Glomerular endothelial cell (primary cell): ENCODE data around the gene MOGAT3. TPM values are rescaled to one million over a fixed set of nuclear protein-coding genes. Genes with fewer than 3 reads are reported as not detected.

Experiments used
- DNase-seq: peaks from one replicate; pipeline ENCODE4 v3.0.0-alpha.2; 2011; ENCODE audit warnings: low read depth, low spot score; ENCODE audit errors: extremely low read depth
- total RNA-seq: library from RNA; depleted of rRNA; stranded (reverse); fragments of >200 nt; gene quantifications from 2 replicates; pipeline ENCODE4 v1.2.3, GENCODE V29; 2015

MOGAT3 gene
- total RNA-seq, 1 donor from 2014 or later, result not detected

GRCh38 chr7:101173752-101174244 is 27.0 kb downstream of the MOGAT3 start:
- no peak for DNase-seq

DNA sequence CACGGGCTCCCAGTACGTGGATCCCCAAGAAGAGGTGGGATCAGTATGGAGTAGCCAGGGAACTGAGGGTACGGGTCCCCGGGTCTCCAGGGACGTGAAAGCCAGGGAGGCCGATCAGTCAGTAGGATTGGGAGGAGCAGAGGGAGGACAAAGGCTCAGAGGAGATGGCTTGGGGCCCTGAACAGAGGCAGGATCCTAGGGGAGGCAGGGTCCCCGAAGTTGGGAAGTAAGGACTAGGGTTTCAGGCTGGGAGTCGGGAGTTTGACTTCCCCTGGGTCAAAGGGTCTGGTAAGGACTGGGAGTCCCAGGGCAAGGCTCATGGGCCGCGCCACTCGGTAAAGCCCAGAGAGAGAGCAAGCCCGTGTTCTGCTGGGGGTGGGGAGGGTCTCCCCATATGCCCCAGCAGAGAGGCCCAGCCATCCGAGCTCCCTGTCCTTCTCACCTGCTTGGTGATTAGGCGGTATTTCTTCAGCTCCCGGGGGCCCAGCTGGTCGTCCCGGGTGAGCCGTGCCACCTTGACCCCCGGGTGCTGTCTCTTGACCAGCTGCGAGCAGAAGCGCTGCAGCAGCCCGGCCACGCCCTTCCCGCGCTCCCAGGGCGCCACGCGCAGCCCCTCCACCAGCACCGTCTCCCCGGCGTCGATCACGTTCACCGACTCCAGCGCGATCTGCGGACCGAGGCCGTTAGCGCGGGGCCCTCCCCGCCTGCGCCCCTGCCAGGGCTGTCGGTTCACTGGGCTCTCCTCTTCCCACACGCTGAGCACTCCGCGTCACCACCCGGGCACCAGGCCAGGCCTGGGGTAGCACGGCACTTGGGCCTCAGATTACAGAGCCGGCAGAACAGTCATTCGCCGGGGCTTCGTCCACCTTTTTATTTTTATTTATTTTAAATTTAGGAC is 27.7 kb downstream of the MOGAT3 start:
- DNase-seq, result no peak

DNA sequence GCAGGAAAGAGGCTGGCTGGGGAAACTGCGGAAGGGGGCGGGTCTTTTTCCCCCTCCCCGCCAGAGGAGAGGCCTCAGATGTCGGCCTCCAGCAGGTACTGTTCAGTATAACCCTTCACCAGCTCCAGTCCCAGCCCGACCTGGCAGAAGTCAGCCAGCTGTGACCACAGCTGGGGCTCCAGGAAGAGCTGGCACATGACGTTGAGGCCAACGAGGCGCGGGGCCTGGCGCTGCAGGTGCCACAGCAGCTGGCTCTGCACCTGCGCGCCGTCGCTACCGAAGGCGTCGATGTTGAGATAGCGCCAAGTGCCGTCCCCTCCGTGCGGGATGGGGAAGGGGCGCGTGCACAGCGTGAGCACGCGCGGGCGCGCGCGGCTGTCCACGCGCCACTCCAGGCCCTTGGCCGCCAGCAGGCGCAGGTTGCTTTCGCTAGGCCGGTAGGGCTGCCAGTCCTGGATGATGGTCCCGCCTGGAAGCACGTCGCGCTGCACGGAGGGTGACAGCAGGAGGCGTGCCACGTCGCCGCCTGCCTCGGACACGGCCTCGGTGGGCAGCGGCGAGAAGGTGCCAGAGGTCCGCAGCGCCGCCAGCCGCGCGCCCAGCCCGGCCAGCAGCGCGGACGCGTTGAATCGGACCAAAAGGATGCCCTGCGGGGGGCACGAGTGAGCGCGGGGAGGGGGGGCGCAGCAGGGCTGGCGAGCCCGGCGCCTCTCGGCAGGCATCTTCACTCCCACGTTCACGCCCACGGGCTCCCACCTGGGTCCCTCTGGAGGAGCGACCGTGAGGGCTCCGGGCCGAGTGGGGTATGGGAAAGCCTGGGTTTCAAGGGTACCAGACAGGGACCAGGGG is 28.6 kb downstream of the MOGAT3 start:
- no peak for DNase-seq

DNA sequence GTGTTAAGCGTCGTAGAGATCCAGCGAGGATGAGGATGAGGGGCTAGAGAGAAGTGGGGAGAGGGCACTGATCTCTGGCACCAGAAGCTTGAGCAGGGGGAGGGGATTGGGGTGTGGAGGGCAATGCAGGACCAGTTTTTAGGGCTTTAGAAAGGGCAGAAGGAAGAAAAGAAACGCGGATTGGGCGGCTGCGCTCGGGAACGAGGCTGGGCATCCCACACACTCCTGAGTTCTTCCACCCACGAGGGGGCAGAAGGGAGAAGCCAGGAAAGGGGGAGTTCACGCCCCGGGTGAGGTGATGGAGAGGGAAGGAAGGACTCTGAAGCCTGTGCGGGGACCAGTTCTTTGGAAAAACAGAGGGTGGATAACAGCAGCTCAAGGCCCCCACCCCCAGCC is 29.4 kb downstream of the MOGAT3 start:
- DNase-seq, result no peak

DNA sequence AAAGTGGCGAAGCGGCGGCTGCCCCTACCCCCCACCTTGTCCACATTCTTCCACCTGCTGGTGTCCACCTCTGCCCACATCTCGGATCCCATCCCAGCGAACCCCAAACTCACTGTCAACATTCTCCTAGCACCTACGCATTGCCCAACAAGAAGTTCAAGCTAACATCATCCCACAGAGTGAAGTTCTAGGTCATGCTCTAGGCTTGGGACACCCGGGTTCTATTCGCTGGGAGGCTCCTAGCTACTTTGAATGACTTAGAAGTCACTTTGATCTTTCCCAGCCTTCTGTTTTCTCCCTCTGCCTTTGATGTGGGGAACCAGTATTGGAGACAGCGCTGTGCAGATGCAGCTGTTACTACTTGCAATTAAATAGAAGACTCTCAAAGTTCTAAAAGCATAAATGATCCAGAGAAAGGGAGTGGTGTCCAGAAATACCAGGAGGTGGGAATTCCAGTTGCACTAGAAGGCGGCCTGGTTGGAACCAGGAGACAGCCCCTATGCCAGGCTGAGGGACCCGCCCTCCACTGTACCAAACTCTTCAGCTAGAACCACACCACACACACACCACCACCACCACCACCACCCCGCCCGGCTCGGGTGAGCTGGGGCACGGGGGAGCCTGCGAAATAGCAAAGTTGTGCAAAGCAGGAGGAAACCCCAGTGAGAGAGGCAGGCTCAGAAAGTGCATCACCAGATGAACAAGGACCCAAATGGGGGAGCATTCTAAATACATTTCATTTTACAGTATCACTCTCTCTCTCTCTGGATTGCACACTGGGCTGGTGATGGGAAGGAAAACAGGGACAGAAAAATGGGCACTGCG is 30.0 kb downstream of the MOGAT3 start:
- DNase-seq, result no peak

DNA sequence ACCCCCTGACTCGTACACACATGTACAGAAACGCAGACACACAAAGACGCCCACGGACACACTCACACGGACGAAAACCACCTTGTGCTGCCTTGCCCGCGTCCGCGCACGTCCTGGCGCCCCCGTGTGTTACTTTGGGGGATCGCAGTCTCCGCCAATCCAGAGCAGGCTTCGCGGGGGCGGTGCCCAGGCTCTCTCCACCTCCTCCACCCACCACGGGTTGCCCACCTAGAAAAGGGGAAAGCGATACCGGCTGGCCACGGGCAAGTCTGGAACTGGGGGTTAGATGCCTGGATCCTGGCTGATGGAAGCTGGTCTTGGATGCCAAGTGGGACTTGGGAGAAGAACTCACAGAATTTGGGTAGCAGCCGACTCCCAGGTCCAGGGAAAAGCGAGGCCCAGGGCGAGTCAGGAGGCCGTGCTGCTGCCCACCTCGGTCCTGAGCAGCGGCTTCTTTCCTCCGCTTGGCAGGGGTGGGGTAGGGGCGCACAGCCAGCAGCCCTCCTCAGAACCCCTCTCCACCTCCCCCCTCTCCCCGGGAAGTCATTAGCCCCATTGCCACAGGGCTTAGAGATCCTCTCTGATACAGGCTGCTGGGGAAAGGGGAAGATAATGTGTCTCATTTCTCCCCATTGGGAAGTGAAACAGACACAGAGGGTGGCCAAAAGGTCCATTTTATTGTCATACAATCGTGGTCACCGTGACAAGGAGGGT is 30.8 kb downstream of the MOGAT3 start:
- DNase-seq, result no peak

- no peak for DNase-seq
Measured at GRCh38 chr7:101169110-101169837, 31.6 kb downstream of the MOGAT3 start.

GRCh38 chr7:101168412-101169049 is 32.3 kb downstream of the MOGAT3 start:
- no peak for DNase-seq

- no peak for DNase-seq
Measured at GRCh38 chr7:101167645-101168411, 33.0 kb downstream of the MOGAT3 start.

- no peak for DNase-seq
Measured at GRCh38 chr7:101166909-101167644, 33.8 kb downstream of the MOGAT3 start.

- DNase-seq, result no peak
Measured at GRCh38 chr7:101166648-101166908, 34.3 kb downstream of the MOGAT3 start.

DNA sequence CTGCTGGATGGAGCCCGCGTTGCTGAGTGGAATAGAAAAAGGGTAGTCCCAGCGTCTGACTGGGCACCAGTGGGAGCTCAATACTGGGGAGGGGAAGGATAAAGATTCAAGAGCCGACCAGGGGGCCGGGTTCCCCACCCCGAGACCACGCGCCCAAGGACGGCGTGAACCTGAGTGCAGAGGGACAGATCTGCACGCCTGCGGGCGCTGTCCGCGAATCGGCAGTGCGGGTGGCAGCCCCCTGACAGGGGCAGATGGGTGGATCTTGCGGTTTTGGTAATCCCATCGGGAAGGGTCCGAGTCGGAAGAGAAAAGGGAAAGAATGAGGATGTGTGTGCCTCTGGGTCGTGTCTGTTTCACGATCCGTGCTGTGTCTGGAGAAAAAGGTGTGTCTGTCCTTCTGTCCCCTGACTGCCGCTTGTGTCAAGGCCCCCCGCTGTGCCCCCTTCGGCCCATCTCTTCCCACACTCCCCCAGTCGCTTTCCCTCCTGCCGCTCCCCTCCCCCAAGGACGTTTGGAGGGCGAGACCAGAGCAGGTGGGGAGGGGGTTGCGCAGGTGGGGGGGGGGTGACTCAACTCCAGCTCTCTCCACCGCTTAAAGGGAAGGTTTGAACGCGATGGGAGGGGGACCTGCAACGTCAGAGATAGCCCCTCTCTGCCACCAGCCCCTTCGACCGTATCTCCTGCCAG is 34.7 kb downstream of the MOGAT3 start:
- no peak for DNase-seq

- DNase-seq, result no peak
Measured at GRCh38 chr7:101165075-101165957, 35.5 kb downstream of the MOGAT3 start, which contains the start of gene VGF. TSS of gene VGF (minus strand) at chr7:101165569. CDS start at chr7:101164843, 726 bp downstream.

DNA sequence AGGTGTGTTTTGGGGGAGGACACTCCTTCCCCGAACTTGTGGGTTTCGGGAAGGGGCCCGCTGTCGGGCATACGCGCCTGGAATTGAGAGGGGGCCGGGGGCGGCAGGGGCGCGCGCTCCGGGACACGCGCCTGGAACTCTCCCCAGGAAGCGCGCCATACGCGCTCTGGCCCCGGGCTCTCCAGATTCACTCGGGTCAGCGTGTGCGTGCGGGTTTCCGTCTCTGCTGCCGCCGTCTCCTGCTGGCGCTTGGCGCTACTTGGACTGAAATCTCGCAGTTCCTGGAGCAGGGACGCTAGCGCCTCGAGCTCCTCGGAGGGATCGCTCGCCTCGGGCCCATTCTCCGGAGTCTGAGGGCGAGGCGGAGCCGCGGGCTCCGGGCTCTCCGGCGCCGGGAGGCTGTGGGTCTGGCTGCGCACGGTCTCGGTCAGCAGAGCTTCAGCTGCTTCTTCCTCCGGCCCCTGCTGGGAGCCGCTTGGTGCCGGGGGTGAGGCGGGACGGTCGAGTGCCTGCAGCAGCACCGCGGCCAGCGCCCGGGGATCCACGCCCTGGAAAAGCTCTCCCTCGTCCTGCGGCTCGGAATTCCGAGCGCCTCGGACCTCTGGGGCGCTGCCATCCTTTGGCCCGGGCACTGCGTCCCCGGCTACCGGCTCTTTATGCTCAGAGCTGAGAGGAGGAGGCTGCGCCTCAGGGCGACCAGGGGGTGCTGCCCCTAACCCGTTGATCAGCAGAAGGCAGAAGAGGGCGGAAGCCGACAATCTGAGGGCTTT is 36.6 kb downstream of the MOGAT3 start:
- DNase-seq, result no peak
